Lung (tissue), 12 donors: ENCODE results near the gene CD247. TPM values are rescaled to one million over a fixed set of nuclear protein-coding genes. Genes with fewer than 3 reads are reported as not detected.

Experiments used
- ATAC-seq: fragments of 200-7000 bp; cut with Tn5 transposase; one replicate; pipeline ENCODE4 v1.9.1; 2020; ENCODE audit warnings: moderate number of reproducible peaks; ENCODE audit not compliant: insufficient read depth, low FRiP score
- DNase-seq, 3 donors: peaks; one replicate each; pipeline ENCODE4 v3.0.0-alpha.2; 2013 to 2017
- H3K27ac ChIP-seq, 2 donors: one replicate each; pipeline ENCODE4 v1.5.1; 2013; ENCODE audit warnings: mild to moderate bottlenecking in 2 of 2, moderate library complexity in 2 of 2, control low read depth in 1 of 2, inconsistent platforms in 1 of 2, low read depth in 1 of 2, low read length in 1 of 2
- H3K27me3 ChIP-seq, 3 donors: one replicate each; pipeline ENCODE4 v1.5.1; 2013; ENCODE audit warnings: low read length in 2 of 3; ENCODE audit not compliant: control insufficient read depth in 3 of 3, insufficient read depth in 3 of 3
- H3K36me3 ChIP-seq, 4 donors: one replicate each; pipeline ENCODE4 v1.5.1; 2013; ENCODE audit warnings: low read length in 4 of 4, mild to moderate bottlenecking in 1 of 4, moderate library complexity in 1 of 4; ENCODE audit not compliant: control insufficient read depth in 4 of 4, insufficient read depth in 4 of 4
- H3K4me1 ChIP-seq, 5 donors: one replicate each; pipeline ENCODE4 v1.5.1; 2013; ENCODE audit warnings: low read length in 5 of 5, mild to moderate bottlenecking in 2 of 5, moderate library complexity in 1 of 5; ENCODE audit not compliant: control insufficient read depth in 5 of 5, insufficient read depth in 5 of 5
- H3K4me3 ChIP-seq: one replicate; pipeline ENCODE4 v1.5.1; 2013; ENCODE audit warnings: mild to moderate bottlenecking, control low read depth, moderate library complexity
- H3K9ac ChIP-seq, 2 donors: one replicate each; pipeline ENCODE4 v1.5.1; 2013; ENCODE audit warnings: low read length in 2 of 2, control low read depth in 1 of 2; ENCODE audit not compliant: insufficient read depth in 1 of 2
- H3K9me3 ChIP-seq, 4 donors: one replicate each; pipeline ENCODE4 v1.5.1; 2013; ENCODE audit warnings: low read length in 3 of 4, mild to moderate bottlenecking in 1 of 4, moderate library complexity in 1 of 4; ENCODE audit not compliant: control insufficient read depth in 4 of 4, insufficient read depth in 3 of 4
- WGBS, 2 donors: extraction: QIAGEN DNeasy Blood & Tissue Kit; methylation state at CpG; one replicate each; pipeline ENCODE4 v1.1.7; 2013; 5-methylcytosine and 5-hydroxymethylcytosine counted together
- polyA plus RNA-seq, 2 donors: library from polyadenylated mRNA; stranded (reverse); fragments of 200-250 nt; gene quantifications; one replicate each; pipeline ENCODE4 v1.2.1, GENCODE V29; 2013
- total RNA-seq, 2 donors: library from RNA; depleted of rRNA in 1 of 2; stranded (reverse); fragments of >200 nt in 1 of 2; gene quantifications; one replicate each; pipeline ENCODE4 v1.2.1, GENCODE V29; 2014 to 2021
- TF ChIP-seq, protein P1 (sequence below): IDR thresholded peaks from 2 replicates; pipeline ENCODE4 v1.5.1; 2012; ENCODE audit warnings: mild to moderate bottlenecking; ENCODE audit errors: control extremely low read depth, extremely low read depth
- donor health status: control.
- donor health status: control.
- donor health status: Bipolar disorder and iron deficiency.
- donor health status: healthy.
- donor health status: DM: yes; HTN: yes; CAD: no.

Gene CD247
- total and polyA plus RNA-seq, 4 donors: 3.4 to 5.9 (median 3.8) TPM

DNA sequence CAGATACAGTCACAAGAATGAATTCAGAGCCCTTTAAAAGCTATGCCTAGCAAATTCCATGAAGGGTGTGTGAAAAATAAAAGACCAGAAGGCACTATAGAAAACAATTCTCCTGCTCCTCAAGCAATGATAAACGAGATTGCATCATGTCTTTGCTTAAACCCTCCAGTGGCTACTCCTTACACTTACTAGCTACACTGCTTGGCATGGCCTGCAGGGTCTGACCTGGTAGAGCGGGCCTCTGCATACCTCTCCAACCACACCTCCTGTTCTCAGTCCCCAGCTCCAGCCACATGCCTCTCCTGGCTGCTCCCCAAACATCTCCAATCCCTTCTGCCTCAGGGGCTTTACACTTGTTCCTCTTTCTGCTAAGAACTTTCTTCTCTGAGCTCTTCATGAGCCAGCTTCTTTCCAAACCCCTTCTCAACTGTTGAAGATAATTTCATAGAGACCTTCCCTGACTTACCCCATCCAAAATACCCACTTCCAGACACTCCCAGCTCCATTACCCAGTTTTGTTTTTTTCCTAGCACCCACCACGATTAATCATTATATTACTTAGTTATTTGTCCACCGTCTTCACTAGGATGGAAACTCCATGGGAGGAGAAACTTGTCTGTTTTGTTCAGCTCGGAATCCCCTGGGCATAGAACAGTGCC lies 46.4 kb upstream of the CD247 start:
- no peak overlapping the region for H3K27ac ChIP-seq
- peak; percentile 76 for ATAC-seq
- no peaks in the 10 kb centered on the region for H3K9me3 ChIP-seq
- TF ChIP-seq, protein P1, sequence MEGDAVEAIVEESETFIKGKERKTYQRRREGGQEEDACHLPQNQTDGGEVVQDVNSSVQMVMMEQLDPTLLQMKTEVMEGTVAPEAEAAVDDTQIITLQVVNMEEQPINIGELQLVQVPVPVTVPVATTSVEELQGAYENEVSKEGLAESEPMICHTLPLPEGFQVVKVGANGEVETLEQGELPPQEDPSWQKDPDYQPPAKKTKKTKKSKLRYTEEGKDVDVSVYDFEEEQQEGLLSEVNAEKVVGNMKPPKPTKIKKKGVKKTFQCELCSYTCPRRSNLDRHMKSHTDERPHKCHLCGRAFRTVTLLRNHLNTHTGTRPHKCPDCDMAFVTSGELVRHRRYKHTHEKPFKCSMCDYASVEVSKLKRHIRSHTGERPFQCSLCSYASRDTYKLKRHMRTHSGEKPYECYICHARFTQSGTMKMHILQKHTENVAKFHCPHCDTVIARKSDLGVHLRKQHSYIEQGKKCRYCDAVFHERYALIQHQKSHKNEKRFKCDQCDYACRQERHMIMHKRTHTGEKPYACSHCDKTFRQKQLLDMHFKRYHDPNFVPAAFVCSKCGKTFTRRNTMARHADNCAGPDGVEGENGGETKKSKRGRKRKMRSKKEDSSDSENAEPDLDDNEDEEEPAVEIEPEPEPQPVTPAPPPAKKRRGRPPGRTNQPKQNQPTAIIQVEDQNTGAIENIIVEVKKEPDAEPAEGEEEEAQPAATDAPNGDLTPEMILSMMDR: no peak
- no peaks in the 10 kb centered on the region for H3K36me3 ChIP-seq
- no peak overlapping the region for H3K9ac ChIP-seq
- DNase-seq: no peak
- no peaks in the 10 kb centered on the region for H3K27me3 ChIP-seq
- peaks cover 0 to 14% (median 0%) of the 10 kb centered on the region in 5 donors for H3K4me1 ChIP-seq
- WGBS, 2 donors: 77 to 79% methylated on average over 5 of the region's 5 CpGs
- H3K4me3 ChIP-seq: no peak overlapping the region

DNA sequence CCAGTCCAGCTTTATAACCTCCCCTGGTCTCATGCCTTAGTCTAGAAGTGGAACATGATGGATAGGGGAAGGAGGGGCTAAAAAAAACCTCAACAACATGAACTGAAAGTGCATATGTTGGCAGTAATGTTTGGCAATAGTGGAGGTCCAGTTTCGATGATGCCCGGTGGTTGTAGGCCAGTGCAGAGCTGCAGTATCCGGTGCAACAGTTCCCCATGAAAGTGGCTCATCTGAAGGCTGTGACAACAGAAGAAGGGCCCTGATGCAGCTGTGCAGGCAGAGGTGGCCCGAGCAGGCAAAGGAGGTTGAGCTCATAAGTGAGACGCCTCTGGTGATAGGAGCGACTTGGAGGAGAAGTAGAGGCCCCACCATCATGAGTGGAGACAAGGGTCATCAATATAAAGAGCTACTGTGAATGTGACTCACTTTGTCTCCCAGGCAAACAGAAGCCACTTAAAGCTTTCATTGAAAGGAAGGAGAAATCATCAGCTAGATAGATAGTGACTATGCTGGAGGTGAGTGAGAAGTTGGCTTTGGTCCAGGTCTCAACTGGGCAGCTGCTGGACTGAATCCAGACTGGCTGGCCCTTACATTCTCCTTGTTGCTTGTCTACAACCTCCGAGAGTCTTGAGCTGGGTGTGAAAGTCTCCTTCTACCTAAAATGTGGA lies 45.4 kb upstream of the CD247 start:
- no peaks in the 10 kb centered on the region for H3K27me3 ChIP-seq
- ATAC-seq: peak; percentile 66
- no peak overlapping the region for H3K4me3 ChIP-seq
- TF ChIP-seq, protein P1: no peak
- H3K36me3 ChIP-seq: no peaks in the 10 kb centered on the region
- no peak overlapping the region for H3K27ac ChIP-seq
- H3K4me1 ChIP-seq: peaks cover 0 to 14% (median 0%) of the 10 kb centered on the region in 5 donors
- peak in 2 of 3 donors; percentile 21 to 29 for DNase-seq
- H3K9ac ChIP-seq: no peak overlapping the region
- 64 to 75% methylated on average over 7 of the region's 7 CpGs for WGBS, 2 donors
- H3K9me3 ChIP-seq: no peaks in the 10 kb centered on the region

DNA sequence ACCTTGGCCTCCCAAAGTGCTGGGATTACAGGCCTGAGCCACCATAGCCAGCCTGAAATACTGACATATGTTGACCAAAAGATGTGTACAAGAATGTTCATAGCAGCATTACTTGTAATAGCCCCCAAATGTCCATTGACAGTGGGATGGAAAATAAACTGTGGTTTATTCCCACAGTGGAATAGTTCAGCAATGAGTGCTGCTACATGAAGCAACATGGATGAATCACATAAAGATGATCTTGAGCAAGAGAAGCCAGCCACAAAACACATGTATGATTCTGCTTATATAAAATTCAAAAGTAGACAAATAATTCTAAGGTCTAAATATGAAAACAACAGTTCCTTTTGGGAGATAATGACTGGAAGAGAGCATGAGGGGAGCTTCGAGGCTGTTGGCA lies 44.4 kb upstream of the CD247 start:
- no peak for ATAC-seq
- TF ChIP-seq, protein P1: no peak
- Histone ChIP-seq H3K27ac (no peak overlapping the region), H3K27me3 (no peaks in the 10 kb centered on the region), H3K9me3 (no peaks in the 10 kb centered on the region), H3K36me3 (no peaks in the 10 kb centered on the region), H3K9ac (no peak overlapping the region), H3K4me3 (no peak overlapping the region), H3K4me1 (peaks cover 0 to 14% (median 0%) of the 10 kb centered on the region in 5 donors)
- no peak for DNase-seq
- 96 to 100% methylated on average over 1 of the region's 1 CpG for WGBS, 2 donors
